ENCODE data around the gene UBE2B. TPM values are rescaled to one million over a fixed set of nuclear protein-coding genes. Genes with fewer than 3 reads are reported as not detected.
A peak's percentile ranks its signal among the peaks of the same experiment; 100 is the strongest.

The UBE2B gene
- total RNA-seq, 4 donors from 2014 or later: 61.6 to 124 (median 69.2) TPM

DNA sequence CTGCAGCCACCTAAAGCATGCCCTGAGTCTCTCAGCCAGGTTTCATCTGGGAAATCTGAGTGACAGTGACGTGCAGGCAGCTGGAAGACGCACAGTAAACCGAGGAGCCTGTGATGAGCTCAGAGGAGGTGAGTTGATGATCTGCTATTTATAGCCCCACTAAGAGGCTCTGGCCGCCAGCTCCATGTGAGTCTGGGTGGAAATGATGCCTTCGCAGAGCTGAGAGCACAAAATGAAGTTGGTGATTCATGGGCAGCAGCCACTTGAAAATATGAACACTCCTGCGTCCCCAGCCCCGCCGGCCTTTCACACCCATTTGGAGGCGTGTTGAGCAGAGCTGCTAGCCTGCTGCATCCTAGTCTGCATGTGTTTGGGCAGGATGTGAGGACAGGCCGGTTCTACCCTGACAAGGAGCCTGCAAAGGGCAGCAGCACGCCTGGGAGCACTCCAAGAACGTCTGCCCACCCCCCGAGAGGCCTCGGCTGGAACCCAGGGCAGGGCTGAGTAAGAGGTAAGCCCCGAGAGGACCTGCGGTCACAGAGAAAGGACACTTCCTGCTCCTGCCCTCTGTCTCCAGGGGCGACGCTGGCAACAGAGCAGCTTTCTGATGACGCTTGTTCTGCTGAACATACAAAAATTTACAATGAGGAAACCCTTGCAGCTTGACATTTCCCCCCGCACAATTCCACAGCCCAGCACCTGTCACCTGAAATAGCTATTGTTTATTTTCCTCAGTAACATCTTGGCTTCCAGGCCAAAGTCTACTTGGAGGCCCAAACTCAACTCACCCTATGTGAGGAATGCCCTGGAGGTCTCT is 65.4 kb downstream of the UBE2B start:
- TF ChIP-seq POLR2A (IDR thresholded peaks at IDR 0.05) (no peak), EP300 (IDR thresholded peaks at IDR 0.05) (peak in 1 of 2 donors; percentile 41)
- Histone ChIP-seq H3K4me3 (no peak overlapping the region), H3K36me3 (no peaks in the 10 kb centered on the region), H3K4me1 (peaks cover 0 to 38% (median 32%) of the 10 kb centered on the region in 4 donors), H3K9me3 (no peaks in the 10 kb centered on the region), H3K27ac (peak overlapping the region in 3 of 4 donors; percentile 65 to 76 (median 72)), H3K27me3 (no peaks in the 10 kb centered on the region)
- DNase-seq (ENCODE audit: low spot score in 2 of 2): peak; percentile 24 to 42
- WGBS, 2 donors: 44 to 47% methylated on average over 18 of the region's 20 CpGs

DNA sequence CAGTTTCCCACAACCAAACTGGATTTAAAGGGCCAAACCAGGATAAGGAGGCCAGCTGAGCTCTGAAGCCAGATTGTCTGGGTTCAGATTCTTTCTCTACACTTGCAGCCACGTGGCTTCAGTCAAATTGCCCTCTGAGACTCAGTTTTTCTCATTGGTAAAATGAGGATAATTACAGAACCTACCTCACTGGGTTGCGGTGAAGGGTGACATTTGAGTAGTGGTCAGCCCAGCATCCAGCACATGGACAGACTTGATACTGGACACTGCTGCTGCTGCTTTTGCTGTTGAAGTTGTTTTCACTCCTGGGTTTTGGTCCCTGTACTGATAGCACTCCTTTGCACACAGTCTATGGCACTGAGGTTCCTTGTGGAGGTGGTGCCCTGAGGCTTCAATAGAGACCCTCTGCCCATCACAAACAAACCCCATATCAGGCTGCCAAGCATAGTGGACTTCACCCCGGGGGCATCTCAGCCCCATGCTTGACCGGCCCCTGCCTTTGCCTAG is 66.0 kb downstream of the UBE2B start:
- Histone ChIP-seq H3K9me3 (no peaks in the 10 kb centered on the region), H3K36me3 (no peaks in the 10 kb centered on the region), H3K27ac (peak overlapping the region; percentile 35 to 76 (median 68)), H3K4me3 (no peak overlapping the region), H3K27me3 (no peaks in the 10 kb centered on the region), H3K4me1 (peaks cover 0 to 38% (median 32%) of the 10 kb centered on the region in 4 donors)
- WGBS, 2 donors: 84 to 93% methylated on average over 4 of the region's 4 CpGs
- DNase-seq (ENCODE audit: low spot score in 2 of 2): no peak
- TF ChIP-seq, protein P1, sequence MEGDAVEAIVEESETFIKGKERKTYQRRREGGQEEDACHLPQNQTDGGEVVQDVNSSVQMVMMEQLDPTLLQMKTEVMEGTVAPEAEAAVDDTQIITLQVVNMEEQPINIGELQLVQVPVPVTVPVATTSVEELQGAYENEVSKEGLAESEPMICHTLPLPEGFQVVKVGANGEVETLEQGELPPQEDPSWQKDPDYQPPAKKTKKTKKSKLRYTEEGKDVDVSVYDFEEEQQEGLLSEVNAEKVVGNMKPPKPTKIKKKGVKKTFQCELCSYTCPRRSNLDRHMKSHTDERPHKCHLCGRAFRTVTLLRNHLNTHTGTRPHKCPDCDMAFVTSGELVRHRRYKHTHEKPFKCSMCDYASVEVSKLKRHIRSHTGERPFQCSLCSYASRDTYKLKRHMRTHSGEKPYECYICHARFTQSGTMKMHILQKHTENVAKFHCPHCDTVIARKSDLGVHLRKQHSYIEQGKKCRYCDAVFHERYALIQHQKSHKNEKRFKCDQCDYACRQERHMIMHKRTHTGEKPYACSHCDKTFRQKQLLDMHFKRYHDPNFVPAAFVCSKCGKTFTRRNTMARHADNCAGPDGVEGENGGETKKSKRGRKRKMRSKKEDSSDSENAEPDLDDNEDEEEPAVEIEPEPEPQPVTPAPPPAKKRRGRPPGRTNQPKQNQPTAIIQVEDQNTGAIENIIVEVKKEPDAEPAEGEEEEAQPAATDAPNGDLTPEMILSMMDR (IDR thresholded peaks at IDR 0.05): no peak
- TF ChIP-seq EP300 (IDR thresholded peaks at IDR 0.05) (no peak), POLR2A (IDR thresholded peaks at IDR 0.05) (no peak)

DNA sequence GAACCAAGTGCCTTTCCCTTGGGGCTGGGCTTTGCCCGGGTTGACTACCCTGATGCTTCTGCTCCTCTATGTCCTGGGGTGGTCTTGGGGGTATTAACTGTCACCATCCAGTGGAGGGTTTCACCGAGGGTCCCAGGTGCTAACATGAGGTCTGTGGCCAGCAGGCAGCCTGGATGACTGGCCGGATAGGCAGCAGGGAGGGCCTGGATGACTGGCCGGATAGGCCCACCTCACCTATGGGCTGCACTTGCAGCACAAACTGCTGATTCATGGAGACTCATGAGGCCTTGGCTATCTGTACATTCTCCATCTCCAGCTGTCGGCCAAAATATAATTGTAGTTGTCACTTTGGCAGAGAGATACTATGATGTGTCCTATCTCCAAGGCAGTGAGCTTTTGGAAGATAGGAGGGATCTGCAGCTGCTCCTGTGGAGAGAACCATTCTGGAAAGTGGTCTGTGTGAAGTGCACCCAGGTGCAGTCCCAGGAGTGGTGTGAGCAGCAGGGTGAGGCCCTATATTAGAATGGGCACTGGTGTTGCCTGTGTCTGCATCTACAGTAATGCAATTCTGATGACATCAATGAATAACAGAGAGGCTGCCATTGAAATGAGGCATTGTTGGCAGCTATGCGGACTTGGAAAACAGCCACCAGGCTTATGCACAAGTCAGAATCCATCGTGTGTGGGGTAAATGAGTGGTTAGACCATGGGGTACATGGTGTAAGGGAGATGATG is 66.6 kb downstream of the UBE2B start:
- Histone ChIP-seq H3K4me1 (peaks cover 0 to 38% (median 32%) of the 10 kb centered on the region in 4 donors), H3K4me3 (no peak overlapping the region), H3K27ac (peak overlapping the region; percentile 35 to 76 (median 68)), H3K36me3 (no peaks in the 10 kb centered on the region), H3K9me3 (no peaks in the 10 kb centered on the region), H3K27me3 (no peaks in the 10 kb centered on the region)
- TF ChIP-seq, protein P1 (IDR thresholded peaks at IDR 0.05): no peak
- TF ChIP-seq EP300 (IDR thresholded peaks at IDR 0.05) (no peak), POLR2A (IDR thresholded peaks at IDR 0.05) (no peak)
- no peak for DNase-seq (ENCODE audit: low spot score in 2 of 2)
- whole genome bisulfite sequencing, 2 donors: 64 to 75% methylated on average over 6 to 7 of the region's 7 CpGs

DNA sequence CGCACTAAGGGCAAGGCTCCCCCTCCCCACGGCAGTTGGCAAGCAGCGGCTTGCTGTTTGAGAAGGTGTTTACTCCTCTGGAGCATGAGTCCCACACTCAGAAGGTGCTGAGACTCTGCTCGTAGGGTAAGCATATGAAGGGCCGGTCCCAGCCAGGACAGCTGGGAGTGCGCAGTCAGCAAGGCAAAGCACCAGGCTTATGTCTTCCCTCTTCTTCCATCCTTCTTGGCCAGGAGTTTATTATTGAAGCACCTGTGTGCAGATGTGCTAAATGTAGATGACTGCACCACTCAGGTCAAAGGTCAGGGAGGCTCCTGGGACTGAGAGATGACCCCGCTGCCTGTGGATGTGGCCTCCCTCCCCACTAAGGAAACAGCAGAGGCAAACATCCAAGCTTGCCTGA is 67.4 kb downstream of the UBE2B start:
- 60 to 68% methylated on average over 7 of the region's 7 CpGs for WGBS, 2 donors
- TF ChIP-seq, protein P1 (IDR thresholded peaks at IDR 0.05): no peak
- TF ChIP-seq EP300 (IDR thresholded peaks at IDR 0.05) (no peak), POLR2A (IDR thresholded peaks at IDR 0.05) (no peak)
- Histone ChIP-seq H3K27ac (peak overlapping the region in 3 of 4 donors; percentile 65 to 76 (median 72)), H3K27me3 (no peaks in the 10 kb centered on the region), H3K9me3 (no peaks in the 10 kb centered on the region), H3K36me3 (no peaks in the 10 kb centered on the region), H3K4me1 (peaks cover 0 to 38% (median 32%) of the 10 kb centered on the region in 4 donors), H3K4me3 (no peak overlapping the region)
- DNase-seq (ENCODE audit: low spot score in 2 of 2): peak in 1 of 2 donors; percentile 21

DNA sequence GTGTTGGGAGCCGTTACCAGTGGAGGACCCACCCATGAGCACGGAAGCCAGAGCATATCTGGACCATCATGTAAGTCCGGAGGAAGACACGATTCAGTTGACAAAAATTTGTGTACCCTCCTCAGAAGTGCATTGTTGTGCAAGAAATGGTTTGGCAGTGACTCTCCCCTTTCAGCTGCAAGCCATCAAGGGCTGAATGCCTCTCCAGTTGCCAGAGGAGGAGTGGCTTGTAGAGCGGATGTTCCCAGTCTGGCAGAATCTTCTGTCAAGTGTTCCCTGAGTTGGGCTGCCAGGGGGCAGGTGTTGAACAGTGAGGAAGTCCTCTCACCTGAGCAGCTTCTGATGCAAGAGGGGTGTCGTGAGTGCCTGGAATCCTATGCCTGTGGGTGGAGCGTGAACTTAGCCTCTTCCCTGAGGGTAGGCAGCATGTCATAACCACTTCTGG is 67.9 kb downstream of the UBE2B start:
- WGBS, 2 donors: 22 to 28% methylated on average over 7 of the region's 7 CpGs
- Histone ChIP-seq H3K9me3 (no peaks in the 10 kb centered on the region), H3K27me3 (no peaks in the 10 kb centered on the region), H3K4me1 (peaks cover 0 to 38% (median 32%) of the 10 kb centered on the region in 4 donors), H3K4me3 (no peak overlapping the region), H3K36me3 (no peaks in the 10 kb centered on the region), H3K27ac (peak overlapping the region in 3 of 4 donors; percentile 65 to 76 (median 72))
- peak in 1 of 2 donors; percentile 89 for TF ChIP-seq EP300 (IDR thresholded peaks at IDR 0.05)
- TF ChIP-seq POLR2A (IDR thresholded peaks at IDR 0.05): no peak
- TF ChIP-seq, protein P1 (IDR thresholded peaks at IDR 0.05): peak in 1 of 5 experiments; percentile 16
- DNase-seq (ENCODE audit: low spot score in 2 of 2): peak; percentile 69 to 78

Data from tibial nerve (tissue), 4 donors.